HUES48 (cell line): ENCODE data around the gene TLE6.

Source experiments
- H3K27ac ChIP-seq: one replicate; pipeline ENCODE4 v1.7.0; 2013; ENCODE audit warnings: low read depth, low read length, inconsistent platforms
- H3K27me3 ChIP-seq: 2 replicates; pipeline ENCODE4 v1.6.1; 2013; ENCODE audit warnings: mild to moderate bottlenecking, low read length; ENCODE audit not compliant: control insufficient read depth, insufficient read depth
- H3K36me3 ChIP-seq: 2 replicates; pipeline ENCODE4 v1.6.1; 2013; ENCODE audit warnings: low read length; ENCODE audit not compliant: control insufficient read depth, insufficient read depth
- H3K4me1 ChIP-seq: 2 replicates; pipeline ENCODE4 v1.6.1; 2013; ENCODE audit warnings: mild to moderate bottlenecking, low read length; ENCODE audit not compliant: control insufficient read depth, insufficient read depth
- H3K4me3 ChIP-seq: 2 replicates; pipeline ENCODE4 v1.5.1; 2013; ENCODE audit warnings: mild to moderate bottlenecking, low read depth, low read length
- H3K9ac ChIP-seq: 2 replicates; pipeline ENCODE4 v1.6.1; 2013; ENCODE audit warnings: mild to moderate bottlenecking, low read depth, low read length, moderate library complexity
- H3K9me3 ChIP-seq: 2 replicates; pipeline ENCODE4 v1.6.1; 2013; ENCODE audit warnings: low read length; ENCODE audit not compliant: control insufficient read depth, insufficient read depth

TLE6 gene

GRCh38 chr19:3039125-3039524, 61.8 kb downstream of the TLE6 start:
- H3K4me3 ChIP-seq = no peak overlapping the region
- no peak overlapping the region for H3K9ac ChIP-seq
- peaks cover 16% of the 10 kb centered on the region for H3K4me1 ChIP-seq
- no peaks in the 10 kb centered on the region for H3K27me3 ChIP-seq
- H3K27ac ChIP-seq = no peak overlapping the region
- H3K36me3 ChIP-seq = no peaks in the 10 kb centered on the region
- H3K9me3 ChIP-seq = no peaks in the 10 kb centered on the region

- no peak overlapping the region for H3K9ac ChIP-seq
- no peak overlapping the region for H3K4me3 ChIP-seq
- H3K27ac ChIP-seq = no peak overlapping the region
- H3K27me3 ChIP-seq = no peaks in the 10 kb centered on the region
- H3K36me3 ChIP-seq = no peaks in the 10 kb centered on the region
- H3K4me1 ChIP-seq = peaks cover 10% of the 10 kb centered on the region
- no peaks in the 10 kb centered on the region for H3K9me3 ChIP-seq
Measured at GRCh38 chr19:3039641-3040077, 62.3 kb downstream of the TLE6 start.

DNA sequence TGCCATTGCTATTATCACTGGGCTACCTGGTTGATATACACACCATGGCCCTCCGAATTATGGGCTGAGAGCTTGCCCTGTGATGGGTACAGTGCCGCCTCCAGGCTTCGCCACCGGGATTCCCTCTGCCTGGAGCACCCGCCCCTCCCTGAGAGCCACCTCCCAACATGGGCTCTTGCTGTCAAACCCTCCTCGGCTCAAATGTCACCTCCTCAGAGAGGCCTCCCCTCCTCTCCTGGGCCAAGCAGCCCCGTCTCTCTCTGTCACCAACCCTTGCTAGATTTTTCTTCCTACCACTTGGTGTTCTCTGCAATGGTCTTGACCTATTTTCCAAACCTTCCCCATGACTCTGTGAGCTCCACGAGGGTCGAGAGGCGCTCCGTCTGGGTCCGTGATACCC, 64.0 kb downstream of the TLE6 start:
- Histone ChIP-seq H3K27ac (no peak overlapping the region), H3K4me1 (peaks cover 10% of the 10 kb centered on the region), H3K9me3 (no peaks in the 10 kb centered on the region), H3K4me3 (peak overlapping the region; percentile 37; the same call in 1 of the 2 replicates), H3K36me3 (no peaks in the 10 kb centered on the region), H3K27me3 (0 out of 2 replicates have a peak, but pooled peaks cover 5% of the 10 kb centered on the region), H3K9ac (no peak overlapping the region)

- peak overlapping the region; percentile 37 for H3K4me3 ChIP-seq
- no peak overlapping the region for H3K9ac ChIP-seq
- H3K9me3 ChIP-seq = no peaks in the 10 kb centered on the region
- H3K27ac ChIP-seq = no peak overlapping the region
- H3K27me3 ChIP-seq = 0 out of 2 replicates have a peak, but pooled peaks cover 5% of the 10 kb centered on the region
- peaks cover 10% of the 10 kb centered on the region for H3K4me1 ChIP-seq
- no peaks in the 10 kb centered on the region for H3K36me3 ChIP-seq
Measured at GRCh38 chr19:3041761-3042620, 64.6 kb downstream of the TLE6 start.

GRCh38 chr19:3042621-3043267, 65.4 kb downstream of the TLE6 start:
- Histone ChIP-seq H3K9me3 (no peaks in the 10 kb centered on the region), H3K9ac (no peak overlapping the region), H3K36me3 (no peaks in the 10 kb centered on the region), H3K4me1 (peaks cover 10% of the 10 kb centered on the region), H3K27me3 (0 out of 2 replicates have a peak, but pooled peaks cover 5% of the 10 kb centered on the region), H3K4me3 (peak overlapping the region; percentile 32; the same call in 1 of the 2 replicates), H3K27ac (no peak overlapping the region)
